A549 (cell line): ENCODE data around the gene KRTAP5-2. TPM values are rescaled to one million over a fixed set of nuclear protein-coding genes. Genes with fewer than 3 reads are reported as not detected.

Source experiments
- ATAC-seq, 2 experiments: fragments of 200-7000 bp in 1 of 2; fragments of >200 bp in 1 of 2; cut with Nextera tagmentation in 1 of 2; cut with Tn5 transposase in 1 of 2; 3 replicates each; pipeline versions ENCODE4 v1.8.0 to v1.9.1; 2018 to 2020; ENCODE audit warnings: mild to moderate bottlenecking in 1 of 2, moderate library complexity in 1 of 2
- CTCF ChIA-PET: fragments of 300-600 bp; sonication (Branson Sonifier 250); formaldehyde crosslinking; extraction: SDS; loops from one replicate; lab custom pipeline; 2021; ENCODE audit warnings: antibody characterized with exemption, inconsistent platforms; lab: Yijun Ruan, JAX
- POLR2A ChIA-PET: fragments of 350-600 bp; formaldehyde crosslinking; extraction: SDS; loops from one replicate; lab custom pipeline; 2021; ENCODE audit warnings: antibody characterized with exemption, inconsistent platforms; lab: Yijun Ruan, JAX
- DNase-seq, 2 experiments: peaks; one replicate each; pipeline versions ENCODE4 v3.0.0 to v3.0.0-alpha.2; 2011 to 2016; ENCODE audit warnings: low read depth in 1 of 2, low spot score in 1 of 2
- FAIRE-seq: peaks from 2 replicates; lab custom pipeline; 2011; peaks lifted over from hg19 to GRCh38; lab: Jason Lieb, UNC
- H3K27ac ChIP-seq, 2 experiments: fragments of >200 bp; sonication (Bioruptor Twin); formaldehyde crosslinking; 3 replicates each; pipeline ENCODE4 v1.5.1; 2016 to 2017
- H3K4me1 ChIP-seq: fragments of >200 bp; sonication (Bioruptor Twin); formaldehyde crosslinking; 3 replicates; pipeline ENCODE4 v1.6.1; 2016
- H3K4me2 ChIP-seq: fragments of >200 bp; sonication (Bioruptor Twin); formaldehyde crosslinking; 3 replicates; pipeline ENCODE4 v1.6.1; 2016
- H3K4me3 ChIP-seq: fragments of >200 bp; sonication (Bioruptor Twin); formaldehyde crosslinking; 3 replicates; pipeline ENCODE4 v1.5.1; 2016
- H3K9me3 ChIP-seq: fragments of >200 bp; sonication (Bioruptor Twin); formaldehyde crosslinking; 3 replicates; pipeline ENCODE4 v1.6.1; 2016
- CHD4 ChIP-seq: fragments of 200-600 bp; sonication (generic); IDR thresholded peaks from 2 replicates; pipeline ENCODE4 v1.6.1; 2016; ENCODE audit warnings: antibody characterized with exemption, mild to moderate bottlenecking, borderline replicate concordance
- EHMT2 ChIP-seq: fragments of 200-600 bp; sonication (generic); IDR thresholded peaks from 2 replicates; pipeline ENCODE4 v1.6.1; 2016; ENCODE audit warnings: antibody characterized with exemption, low read depth, mild to moderate bottlenecking, moderate library complexity
- EP300 ChIP-seq, 2 experiments: fragments of >200 bp; sonication (Bioruptor Twin); formaldehyde crosslinking; IDR thresholded peaks; 2 replicates in 1 of 2; 3 replicates in 1 of 2; pipeline ENCODE4 v1.6.1; 2016 to 2017
- ESRRA ChIP-seq: fragments of 150-350 bp; IDR thresholded peaks from 2 replicates; pipeline ENCODE4 v1.6.1; 2014; ENCODE audit warnings: mild to moderate bottlenecking, low read length, borderline replicate concordance
- HOXB5 ChIP-seq: fragments of 250-450 bp; sonication (Bioruptor Pico); IDR thresholded peaks from 2 replicates; pipeline ENCODE4 v1.5.0; 2020; ENCODE audit warnings: mild to moderate bottlenecking, moderate library complexity
- JUNB ChIP-seq: fragments of >200 bp; sonication (Bioruptor Twin); formaldehyde crosslinking; IDR thresholded peaks from 2 replicates; pipeline ENCODE4 v1.6.1; 2016
- KDM1A ChIP-seq: fragments of 200-600 bp; sonication (generic); IDR thresholded peaks from 2 replicates; pipeline ENCODE4 v1.6.1; 2016; ENCODE audit warnings: low read depth, mild to moderate bottlenecking
- MAFK ChIP-seq: fragments of 450-650 bp; IDR thresholded peaks from 2 replicates; pipeline ENCODE4 v1.6.1; 2014; ENCODE audit not compliant: partially characterized antibody
- NFE2L2 ChIP-seq: fragments of 150-350 bp; conservative IDR thresholded peaks from 2 replicates; pipeline ENCODE4 v1.6.1; 2014; ENCODE audit warnings: low read length
- RFX5 ChIP-seq: fragments of 450-650 bp; IDR thresholded peaks from 2 replicates; pipeline ENCODE4 v1.7.1; 2014; ENCODE audit warnings: antibody characterized with exemption, mild to moderate bottlenecking, moderate library complexity
- RNF2 ChIP-seq: fragments of 200-600 bp; sonication (generic); IDR thresholded peaks from 2 replicates; pipeline ENCODE4 v1.6.1; 2016; ENCODE audit warnings: low read depth, mild to moderate bottlenecking, antibody characterized with exemption, moderate library complexity, borderline replicate concordance
- TFCP2L1 ChIP-seq: fragments of 250-450 bp; sonication (Bioruptor Pico); IDR thresholded peaks from 2 replicates; pipeline ENCODE4 v1.5.0; 2021; ENCODE audit warnings: mild to moderate bottlenecking
- TP53 ChIP-seq: fragments of 250-450 bp; sonication (Bioruptor Pico); IDR thresholded peaks from 2 replicates; pipeline ENCODE4 v1.5.0; 2021; ENCODE audit warnings: mild to moderate bottlenecking, moderate library complexity
- ZC3H11A ChIP-seq: fragments of 450-650 bp; IDR thresholded peaks from 2 replicates; pipeline ENCODE4 v1.6.1; 2014; ENCODE audit warnings: antibody characterized with exemption, mild to moderate bottlenecking
- ZNF302 ChIP-seq: fragments of 250-450 bp; sonication (Bioruptor Pico); IDR thresholded peaks from 2 replicates; pipeline ENCODE4 v1.9.0; 2021; ENCODE audit warnings: inconsistent platforms, mild to moderate bottlenecking, moderate library complexity
- ZSCAN20 ChIP-seq: fragments of 250-450 bp; sonication (Bioruptor Pico); IDR thresholded peaks from 2 replicates; pipeline ENCODE4 v1.8.0; 2022; ENCODE audit warnings: mild to moderate bottlenecking, moderate library complexity
- WGBS: methylation state at CpG from one replicate; pipeline ENCODE4 v1.1.6; 2017; ENCODE audit errors: missing lambda C conversion rate; 5-methylcytosine and 5-hydroxymethylcytosine counted together
- polyA plus RNA-seq, 4 experiments: library from polyadenylated mRNA; depleted of rRNA in 3 of 4; stranded (reverse); fragments of >200 nt; fragmentation: RNase III in 1 of 4; extraction: RNeasy Plus Mini Kit Qiagen cat#74134 plus additional on column Dnase treatment in 1 of 4; gene quantifications; 2 replicates in 3 of 4; 3 replicates in 1 of 4; pipeline ENCODE4 v1.2.3, GENCODE V29; 2011 to 2017
- TF ChIP-seq, protein P1 (sequence below): fragments of 250-450 bp; sonication (Bioruptor Pico); IDR thresholded peaks from 2 replicates; pipeline ENCODE4 v1.5.0; 2020; ENCODE audit warnings: low read depth, mild to moderate bottlenecking, moderate library complexity
- TF ChIP-seq, protein P2 (sequence below): fragments of 450-650 bp; IDR thresholded peaks from 2 replicates; pipeline ENCODE4 v1.6.1; 2014; ENCODE audit warnings: antibody characterized with exemption
- TF ChIP-seq, protein P3 (sequence below): fragments of 200-600 bp; sonication (generic); IDR thresholded peaks from 2 replicates; pipeline ENCODE4 v1.6.1; 2016; ENCODE audit warnings: antibody characterized with exemption, mild to moderate bottlenecking, moderate library complexity
- TF ChIP-seq, protein P4 (sequence below): fragments of 150-350 bp; IDR thresholded peaks from 2 replicates; pipeline ENCODE4 v1.6.1; 2014; ENCODE audit warnings: low read depth, mild to moderate bottlenecking, low read length
- TF ChIP-seq, protein P5 (sequence below): fragments of >200 bp; sonication (Bioruptor Twin); formaldehyde crosslinking; IDR thresholded peaks from 3 replicates; pipeline ENCODE4 v1.6.1; 2016

Gene KRTAP5-2
- polyA plus RNA-seq, 2 of the 4 experiments (the other 2 are of a cell fraction), result not detected

DNA sequence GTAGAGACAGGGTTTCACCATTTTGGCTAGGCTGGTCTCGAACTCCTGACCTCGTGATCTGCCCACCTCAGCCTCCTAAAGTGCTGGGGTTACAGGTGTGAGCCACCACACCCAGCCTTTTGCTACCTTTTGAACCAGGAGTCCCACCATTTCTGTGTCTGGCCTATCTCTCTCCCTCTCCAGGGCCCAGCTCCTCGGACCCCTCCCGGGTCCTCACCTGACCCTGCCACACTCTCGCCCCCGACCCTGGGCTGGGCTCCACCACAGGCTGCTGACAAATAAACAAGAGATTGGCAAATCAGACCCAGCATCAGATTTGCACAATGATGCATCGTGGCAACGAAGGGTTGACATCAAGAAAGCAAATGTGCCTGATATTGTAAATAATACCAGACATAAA is 40.2 kb upstream of the KRTAP5-2 start:
- Histone ChIP-seq H3K9me3 (no peaks in the 10 kb centered on the region), H3K27ac (no peak overlapping the region), H3K4me2 (no peak overlapping the region), H3K4me3 (no peak overlapping the region), H3K4me1 (no peaks in the 10 kb centered on the region)
- ChIA-PET CTCF (interaction anchor here (2.0 to 6.3 kb wide), 8 partner anchors 11 to 514 kb away, joined by 4 to 57 read pairs (median 28); partner anchors contain the start of genes KRTAP5-5 and SYT8), POLR2A (no interaction called here)
- DNase-seq, result no peak
- ATAC-seq, result no peak
- no peak for TF ChIP-seq RNF2
- TF ChIP-seq TFCP2L1, result no peak
- TF ChIP-seq, protein P1, sequence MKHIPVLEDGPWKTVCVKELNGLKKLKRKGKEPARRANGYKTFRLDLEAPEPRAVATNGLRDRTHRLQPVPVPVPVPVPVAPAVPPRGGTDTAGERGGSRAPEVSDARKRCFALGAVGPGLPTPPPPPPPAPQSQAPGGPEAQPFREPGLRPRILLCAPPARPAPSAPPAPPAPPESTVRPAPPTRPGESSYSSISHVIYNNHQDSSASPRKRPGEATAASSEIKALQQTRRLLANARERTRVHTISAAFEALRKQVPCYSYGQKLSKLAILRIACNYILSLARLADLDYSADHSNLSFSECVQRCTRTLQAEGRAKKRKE (CRISPR knock-in tag), result no peak
- no peak for TF ChIP-seq HOXB5 (CRISPR knock-in tag)
- no peak for TF ChIP-seq EP300 (IDR thresholded peaks at IDR 0.05)
- TF ChIP-seq JUNB, result no peak
- no peak for TF ChIP-seq TP53 (CRISPR knock-in tag)
- TF ChIP-seq RFX5, result no peak
- no peak for FAIRE-seq
- WGBS, result 34% methylated on average over 8 of the region's 8 CpGs

DNA sequence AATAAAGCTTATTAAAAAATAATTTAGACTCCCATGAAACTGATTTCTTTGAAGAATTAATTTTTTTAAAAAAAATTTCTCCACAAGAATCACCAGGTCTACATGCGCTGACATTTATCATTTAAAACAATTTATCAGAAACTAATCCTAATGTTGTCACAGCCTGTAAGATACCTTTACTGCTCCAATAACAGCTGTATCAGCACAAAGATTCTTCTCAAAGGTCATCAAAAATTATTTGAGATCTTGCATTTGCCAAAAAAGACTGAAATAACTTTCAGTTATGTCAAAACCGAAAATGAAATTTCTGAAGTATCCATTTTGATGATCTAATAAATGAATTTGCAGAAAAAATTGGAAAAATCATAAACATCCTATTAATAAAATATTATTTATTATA is 39.5 kb upstream of the KRTAP5-2 start:
- Histone ChIP-seq H3K4me2 (no peak overlapping the region), H3K4me1 (no peaks in the 10 kb centered on the region), H3K9me3 (no peaks in the 10 kb centered on the region), H3K4me3 (no peak overlapping the region), H3K27ac (no peak overlapping the region)
- no peak for ATAC-seq
- ChIA-PET CTCF (interaction anchor here (1.0 to 6.3 kb wide), 8 partner anchors 10 to 515 kb away, joined by 3 to 57 read pairs (median 8); partner anchors contain the start of genes KRTAP5-5 and SYT8), POLR2A (no interaction called here)
- DNase-seq, result no peak
- no peak for FAIRE-seq
- TF ChIP-seq KDM1A, result no peak
- no peak for TF ChIP-seq RNF2
- TF ChIP-seq MAFK, result peak; percentile 40
- TF ChIP-seq NFE2L2, result no peak
- TF ChIP-seq, protein P2, sequence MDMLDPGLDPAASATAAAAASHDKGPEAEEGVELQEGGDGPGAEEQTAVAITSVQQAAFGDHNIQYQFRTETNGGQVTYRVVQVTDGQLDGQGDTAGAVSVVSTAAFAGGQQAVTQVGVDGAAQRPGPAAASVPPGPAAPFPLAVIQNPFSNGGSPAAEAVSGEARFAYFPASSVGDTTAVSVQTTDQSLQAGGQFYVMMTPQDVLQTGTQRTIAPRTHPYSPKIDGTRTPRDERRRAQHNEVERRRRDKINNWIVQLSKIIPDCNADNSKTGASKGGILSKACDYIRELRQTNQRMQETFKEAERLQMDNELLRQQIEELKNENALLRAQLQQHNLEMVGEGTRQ, result no peak
- 52% methylated on average over 2 of the region's 2 CpGs for WGBS

DNA sequence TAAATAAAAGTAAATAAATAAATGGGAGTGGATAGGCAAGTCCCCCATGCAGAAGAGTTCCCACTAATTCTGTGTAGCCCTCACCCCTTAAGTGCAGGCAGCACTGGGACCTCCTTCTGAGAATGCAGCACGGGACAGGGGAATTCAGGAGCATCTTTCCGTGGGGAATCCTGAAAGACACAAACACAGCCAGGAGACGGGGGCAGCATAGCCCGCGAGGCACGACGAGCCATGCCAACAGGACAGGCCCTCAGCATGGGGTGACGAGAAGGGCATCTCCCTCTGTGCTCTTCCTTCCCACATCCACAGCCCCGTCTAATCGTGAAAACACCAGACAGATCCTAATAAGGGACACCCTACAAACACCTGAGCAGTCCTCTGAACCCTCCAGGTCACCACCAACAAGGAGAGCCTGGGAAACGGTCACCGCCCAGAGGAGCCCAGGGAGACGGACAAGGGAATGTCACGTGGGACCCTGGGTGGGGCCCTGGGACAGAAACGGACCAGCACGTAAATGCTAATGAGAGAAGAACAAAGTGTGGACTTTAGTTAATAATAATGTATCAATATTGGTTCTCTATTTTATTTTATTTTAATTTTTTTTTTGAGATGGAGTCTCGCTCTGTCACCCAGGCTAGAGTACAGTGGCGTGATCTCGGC is 38.3 kb upstream of the KRTAP5-2 start:
- no peak for FAIRE-seq
- no peak for TF ChIP-seq ZSCAN20
- TF ChIP-seq, protein P3, sequence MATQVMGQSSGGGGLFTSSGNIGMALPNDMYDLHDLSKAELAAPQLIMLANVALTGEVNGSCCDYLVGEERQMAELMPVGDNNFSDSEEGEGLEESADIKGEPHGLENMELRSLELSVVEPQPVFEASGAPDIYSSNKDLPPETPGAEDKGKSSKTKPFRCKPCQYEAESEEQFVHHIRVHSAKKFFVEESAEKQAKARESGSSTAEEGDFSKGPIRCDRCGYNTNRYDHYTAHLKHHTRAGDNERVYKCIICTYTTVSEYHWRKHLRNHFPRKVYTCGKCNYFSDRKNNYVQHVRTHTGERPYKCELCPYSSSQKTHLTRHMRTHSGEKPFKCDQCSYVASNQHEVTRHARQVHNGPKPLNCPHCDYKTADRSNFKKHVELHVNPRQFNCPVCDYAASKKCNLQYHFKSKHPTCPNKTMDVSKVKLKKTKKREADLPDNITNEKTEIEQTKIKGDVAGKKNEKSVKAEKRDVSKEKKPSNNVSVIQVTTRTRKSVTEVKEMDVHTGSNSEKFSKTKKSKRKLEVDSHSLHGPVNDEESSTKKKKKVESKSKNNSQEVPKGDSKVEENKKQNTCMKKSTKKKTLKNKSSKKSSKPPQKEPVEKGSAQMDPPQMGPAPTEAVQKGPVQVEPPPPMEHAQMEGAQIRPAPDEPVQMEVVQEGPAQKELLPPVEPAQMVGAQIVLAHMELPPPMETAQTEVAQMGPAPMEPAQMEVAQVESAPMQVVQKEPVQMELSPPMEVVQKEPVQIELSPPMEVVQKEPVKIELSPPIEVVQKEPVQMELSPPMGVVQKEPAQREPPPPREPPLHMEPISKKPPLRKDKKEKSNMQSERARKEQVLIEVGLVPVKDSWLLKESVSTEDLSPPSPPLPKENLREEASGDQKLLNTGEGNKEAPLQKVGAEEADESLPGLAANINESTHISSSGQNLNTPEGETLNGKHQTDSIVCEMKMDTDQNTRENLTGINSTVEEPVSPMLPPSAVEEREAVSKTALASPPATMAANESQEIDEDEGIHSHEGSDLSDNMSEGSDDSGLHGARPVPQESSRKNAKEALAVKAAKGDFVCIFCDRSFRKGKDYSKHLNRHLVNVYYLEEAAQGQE, result no peak
- no peak for TF ChIP-seq ZNF302 (CRISPR knock-in tag)
- TF ChIP-seq, protein P4, sequence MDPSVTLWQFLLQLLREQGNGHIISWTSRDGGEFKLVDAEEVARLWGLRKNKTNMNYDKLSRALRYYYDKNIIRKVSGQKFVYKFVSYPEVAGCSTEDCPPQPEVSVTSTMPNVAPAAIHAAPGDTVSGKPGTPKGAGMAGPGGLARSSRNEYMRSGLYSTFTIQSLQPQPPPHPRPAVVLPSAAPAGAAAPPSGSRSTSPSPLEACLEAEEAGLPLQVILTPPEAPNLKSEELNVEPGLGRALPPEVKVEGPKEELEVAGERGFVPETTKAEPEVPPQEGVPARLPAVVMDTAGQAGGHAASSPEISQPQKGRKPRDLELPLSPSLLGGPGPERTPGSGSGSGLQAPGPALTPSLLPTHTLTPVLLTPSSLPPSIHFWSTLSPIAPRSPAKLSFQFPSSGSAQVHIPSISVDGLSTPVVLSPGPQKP, result no peak
- no peak for TF ChIP-seq ZC3H11A
- no peak for TF ChIP-seq HOXB5 (CRISPR knock-in tag)
- TF ChIP-seq EHMT2, result no peak
- no peak for TF ChIP-seq CHD4
- TF ChIP-seq ESRRA, result no peak
- TF ChIP-seq, protein P5, sequence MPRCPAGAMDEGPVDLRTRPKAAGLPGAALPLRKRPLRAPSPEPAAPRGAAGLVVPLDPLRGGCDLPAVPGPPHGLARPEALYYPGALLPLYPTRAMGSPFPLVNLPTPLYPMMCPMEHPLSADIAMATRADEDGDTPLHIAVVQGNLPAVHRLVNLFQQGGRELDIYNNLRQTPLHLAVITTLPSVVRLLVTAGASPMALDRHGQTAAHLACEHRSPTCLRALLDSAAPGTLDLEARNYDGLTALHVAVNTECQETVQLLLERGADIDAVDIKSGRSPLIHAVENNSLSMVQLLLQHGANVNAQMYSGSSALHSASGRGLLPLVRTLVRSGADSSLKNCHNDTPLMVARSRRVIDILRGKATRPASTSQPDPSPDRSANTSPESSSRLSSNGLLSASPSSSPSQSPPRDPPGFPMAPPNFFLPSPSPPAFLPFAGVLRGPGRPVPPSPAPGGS, result no peak
- TF ChIP-seq, all 56 proteins: peak for 0

More for the DNA sequence above, 38.3 kb upstream of the KRTAP5-2 start:
- no peak overlapping the region for H3K27ac ChIP-seq
- H3K4me3 ChIP-seq, result no peak overlapping the region
- POLR2A ChIA-PET, result no interaction called here
- no peaks in the 10 kb centered on the region for H3K4me1 ChIP-seq
- WGBS, result 62% methylated on average over 19 of the region's 19 CpGs
- H3K4me2 ChIP-seq, result no peak overlapping the region
- no peak for ATAC-seq
- CTCF ChIA-PET, result interaction anchor here (1.3 to 6.3 kb wide), 2 partner anchors 9 to 516 kb away, joined by 3 to 54 read pairs; partner anchors contain the start of gene KRTAP5-5
- DNase-seq, result no peak
- H3K9me3 ChIP-seq, result no peaks in the 10 kb centered on the region
